Stimulated activated CD8-positive, alpha-beta memory T cell treated with anti-CD3 and anti-CD28 coated beads, Interleukin-15, amount 100 ng/mL, for 1 hour (primary cell): ENCODE data around the gene SLC26A2.
"Not testable (repeated sequence)": the region's sequence is repeated elsewhere in the genome, so short reads cannot be mapped to it uniquely, and the experiment has no call there.

Source experiments
- DNase-seq: peaks from one replicate; pipeline ENCODE4 v3.0.0-alpha.2; 2020; ENCODE audit warnings: low read depth

The SLC26A2 gene

GRCh38 chr5:150006318-150006717 is 45.8 kb downstream of the SLC26A2 start:
- no peak for DNase-seq

GRCh38 chr5:150007050-150007449 is 46.5 kb downstream of the SLC26A2 start:
- DNase-seq, result no peak

- DNase-seq, result no peak
Measured at GRCh38 chr5:150009671-150010387, 49.3 kb downstream of the SLC26A2 start.

- DNase-seq, result no peak
Measured at GRCh38 chr5:150013931-150014330, 53.4 kb downstream of the SLC26A2 start.

- no peak for DNase-seq
Measured at GRCh38 chr5:150014456-150014855, 53.9 kb downstream of the SLC26A2 start.

GRCh38 chr5:150015415-150015814 is 54.9 kb downstream of the SLC26A2 start:
- DNase-seq, result no peak

GRCh38 chr5:150016537-150016936 is 56.0 kb downstream of the SLC26A2 start:
- no peak for DNase-seq

GRCh38 chr5:150017226-150018005 is 56.9 kb downstream of the SLC26A2 start:
- DNase-seq, result no peak

GRCh38 chr5:150020249-150020648 is 59.7 kb downstream of the SLC26A2 start:
- DNase-seq, result no peak

GRCh38 chr5:150021491-150022157 is 61.1 kb downstream of the SLC26A2 start:
- DNase-seq, result no peak

- no peak for DNase-seq
Measured at GRCh38 chr5:150022158-150022531, 61.6 kb downstream of the SLC26A2 start.

- DNase-seq, result no peak
Measured at GRCh38 chr5:150022681-150023080, 62.1 kb downstream of the SLC26A2 start.

GRCh38 chr5:150023136-150023535 is 62.6 kb downstream of the SLC26A2 start:
- no peak for DNase-seq

- no peak for DNase-seq
Measured at GRCh38 chr5:150024346-150024984, 63.9 kb downstream of the SLC26A2 start.

GRCh38 chr5:150026682-150027172 is 66.2 kb downstream of the SLC26A2 start:
- no peak for DNase-seq

- not testable (repeated sequence) for DNase-seq
Measured at GRCh38 chr5:150028047-150028446, 67.5 kb downstream of the SLC26A2 start.

GRCh38 chr5:150033334-150033733 is 72.8 kb downstream of the SLC26A2 start:
- DNase-seq, result no peak

GRCh38 chr5:150034662-150035061 is 74.1 kb downstream of the SLC26A2 start:
- no peak for DNase-seq

GRCh38 chr5:150035139-150035895 is 74.8 kb downstream of the SLC26A2 start:
- DNase-seq, result no peak

GRCh38 chr5:150036513-150036912 is 76.0 kb downstream of the SLC26A2 start:
- DNase-seq, result no peak
